ENCODE results near the gene STPG4.

STPG4 gene

GRCh38 chr2:47069628-47070154 lies 85.4 kb downstream of the STPG4 start:
- DNase-seq = peak; percentile 92

- DNase-seq = no peak
Measured at GRCh38 chr2:47068981-47069627, 86.0 kb downstream of the STPG4 start.

GRCh38 chr2:47067788-47068407 lies 87.2 kb downstream of the STPG4 start:
- DNase-seq = no peak

GRCh38 chr2:47065771-47066380 lies 89.2 kb downstream of the STPG4 start:
- DNase-seq = peak; percentile 99

GRCh38 chr2:47065343-47065742 lies 89.8 kb downstream of the STPG4 start:
- no peak for DNase-seq

- DNase-seq = no peak
Measured at GRCh38 chr2:47064106-47064505, 91.0 kb downstream of the STPG4 start.

GRCh38 chr2:47063538-47063930 lies 91.6 kb downstream of the STPG4 start:
- no peak for DNase-seq

- DNase-seq = no peak
Measured at GRCh38 chr2:47062681-47063537, 92.2 kb downstream of the STPG4 start.

- DNase-seq = no peak
Measured at GRCh38 chr2:47061944-47062678, 93.0 kb downstream of the STPG4 start.

GRCh38 chr2:47060652-47061170 lies 94.4 kb downstream of the STPG4 start:
- no peak for DNase-seq

GRCh38 chr2:47058003-47058931 lies 96.8 kb downstream of the STPG4 start:
- peak; percentile 45 for DNase-seq

- DNase-seq = no peak
Measured at GRCh38 chr2:47057687-47058002, 97.5 kb downstream of the STPG4 start.

- DNase-seq = peak; percentile 52
Measured at GRCh38 chr2:47056868-47057686, 98.0 kb downstream of the STPG4 start.

GRCh38 chr2:47056374-47056773 lies 98.7 kb downstream of the STPG4 start:
- DNase-seq = peak; percentile 86

GRCh38 chr2:47054868-47055267 lies 100.2 kb downstream of the STPG4 start:
- no peak for DNase-seq

- no peak for DNase-seq
Measured at GRCh38 chr2:47054036-47054555, 101.0 kb downstream of the STPG4 start.

- no peak for DNase-seq
Measured at GRCh38 chr2:47052847-47053246, 102.3 kb downstream of the STPG4 start.

- DNase-seq = no peak
Measured at GRCh38 chr2:47051562-47051961, 103.5 kb downstream of the STPG4 start.

GRCh38 chr2:47050762-47051161 lies 104.3 kb downstream of the STPG4 start:
- DNase-seq = no peak
